Neural cell (in vitro differentiated cells): ENCODE data around the gene OBSL1.

ENCODE experiments used
- EP300 ChIP-seq: fragments of 450-650 bp; conservative IDR thresholded peaks from 2 replicates; pipeline ENCODE4 v1.6.1; 2014; ENCODE audit warnings: antibody characterized with exemption, mild to moderate bottlenecking, moderate library complexity; ENCODE audit not compliant: poor library complexity, severe bottlenecking
- EZH2 ChIP-seq: fragments of 200-600, 300-800 bp; shearing (Covaris generic), sonication (generic); IDR thresholded peaks from 2 replicates; pipeline ENCODE4 v1.6.1; 2014; ENCODE audit warnings: antibody characterized with exemption, low read length, borderline replicate concordance, mild to moderate bottlenecking; ENCODE audit not compliant: insufficient read depth, poor library complexity, severe bottlenecking
- MXI1 ChIP-seq: fragments of 450-650 bp; conservative IDR thresholded peaks from 2 replicates; pipeline ENCODE4 v1.6.1; 2014; ENCODE audit warnings: antibody characterized with exemption, mild to moderate bottlenecking; ENCODE audit not compliant: poor library complexity, severe bottlenecking
- POLR2AphosphoS5 ChIP-seq: IDR thresholded peaks from 2 replicates; pipeline ENCODE4 v1.6.1; 2012
- TF ChIP-seq, protein P1 (sequence below): fragments of 450-650 bp; IDR thresholded peaks from 2 replicates; pipeline ENCODE4 v1.5.1; 2014; ENCODE audit warnings: antibody characterized with exemption, mild to moderate bottlenecking, moderate library complexity; ENCODE audit not compliant: poor library complexity, severe bottlenecking
- TF ChIP-seq, protein P2 (sequence below): IDR thresholded peaks from 2 replicates; pipeline ENCODE4 v1.6.1; 2012; ENCODE audit warnings: borderline replicate concordance

DNA sequence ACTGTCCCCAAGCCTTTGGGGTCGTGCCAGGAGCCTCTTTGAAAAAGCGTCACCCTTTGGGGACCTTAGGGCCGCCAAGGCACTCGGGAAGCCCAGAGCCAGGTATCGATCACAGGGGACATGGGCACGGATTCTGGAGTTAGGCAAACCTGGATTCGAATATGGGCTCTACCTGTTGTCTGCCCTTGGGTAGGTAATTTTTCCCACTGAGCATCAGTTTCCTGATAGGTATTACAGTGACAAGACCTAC lies 18.2 kb downstream of the OBSL1 start:
- no peak for TF ChIP-seq POLR2AphosphoS5
- TF ChIP-seq, protein P1, sequence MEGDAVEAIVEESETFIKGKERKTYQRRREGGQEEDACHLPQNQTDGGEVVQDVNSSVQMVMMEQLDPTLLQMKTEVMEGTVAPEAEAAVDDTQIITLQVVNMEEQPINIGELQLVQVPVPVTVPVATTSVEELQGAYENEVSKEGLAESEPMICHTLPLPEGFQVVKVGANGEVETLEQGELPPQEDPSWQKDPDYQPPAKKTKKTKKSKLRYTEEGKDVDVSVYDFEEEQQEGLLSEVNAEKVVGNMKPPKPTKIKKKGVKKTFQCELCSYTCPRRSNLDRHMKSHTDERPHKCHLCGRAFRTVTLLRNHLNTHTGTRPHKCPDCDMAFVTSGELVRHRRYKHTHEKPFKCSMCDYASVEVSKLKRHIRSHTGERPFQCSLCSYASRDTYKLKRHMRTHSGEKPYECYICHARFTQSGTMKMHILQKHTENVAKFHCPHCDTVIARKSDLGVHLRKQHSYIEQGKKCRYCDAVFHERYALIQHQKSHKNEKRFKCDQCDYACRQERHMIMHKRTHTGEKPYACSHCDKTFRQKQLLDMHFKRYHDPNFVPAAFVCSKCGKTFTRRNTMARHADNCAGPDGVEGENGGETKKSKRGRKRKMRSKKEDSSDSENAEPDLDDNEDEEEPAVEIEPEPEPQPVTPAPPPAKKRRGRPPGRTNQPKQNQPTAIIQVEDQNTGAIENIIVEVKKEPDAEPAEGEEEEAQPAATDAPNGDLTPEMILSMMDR: no peak
- no peak for TF ChIP-seq EZH2
- no peak for TF ChIP-seq MXI1
- TF ChIP-seq EP300: no peak
- TF ChIP-seq, protein P2, sequence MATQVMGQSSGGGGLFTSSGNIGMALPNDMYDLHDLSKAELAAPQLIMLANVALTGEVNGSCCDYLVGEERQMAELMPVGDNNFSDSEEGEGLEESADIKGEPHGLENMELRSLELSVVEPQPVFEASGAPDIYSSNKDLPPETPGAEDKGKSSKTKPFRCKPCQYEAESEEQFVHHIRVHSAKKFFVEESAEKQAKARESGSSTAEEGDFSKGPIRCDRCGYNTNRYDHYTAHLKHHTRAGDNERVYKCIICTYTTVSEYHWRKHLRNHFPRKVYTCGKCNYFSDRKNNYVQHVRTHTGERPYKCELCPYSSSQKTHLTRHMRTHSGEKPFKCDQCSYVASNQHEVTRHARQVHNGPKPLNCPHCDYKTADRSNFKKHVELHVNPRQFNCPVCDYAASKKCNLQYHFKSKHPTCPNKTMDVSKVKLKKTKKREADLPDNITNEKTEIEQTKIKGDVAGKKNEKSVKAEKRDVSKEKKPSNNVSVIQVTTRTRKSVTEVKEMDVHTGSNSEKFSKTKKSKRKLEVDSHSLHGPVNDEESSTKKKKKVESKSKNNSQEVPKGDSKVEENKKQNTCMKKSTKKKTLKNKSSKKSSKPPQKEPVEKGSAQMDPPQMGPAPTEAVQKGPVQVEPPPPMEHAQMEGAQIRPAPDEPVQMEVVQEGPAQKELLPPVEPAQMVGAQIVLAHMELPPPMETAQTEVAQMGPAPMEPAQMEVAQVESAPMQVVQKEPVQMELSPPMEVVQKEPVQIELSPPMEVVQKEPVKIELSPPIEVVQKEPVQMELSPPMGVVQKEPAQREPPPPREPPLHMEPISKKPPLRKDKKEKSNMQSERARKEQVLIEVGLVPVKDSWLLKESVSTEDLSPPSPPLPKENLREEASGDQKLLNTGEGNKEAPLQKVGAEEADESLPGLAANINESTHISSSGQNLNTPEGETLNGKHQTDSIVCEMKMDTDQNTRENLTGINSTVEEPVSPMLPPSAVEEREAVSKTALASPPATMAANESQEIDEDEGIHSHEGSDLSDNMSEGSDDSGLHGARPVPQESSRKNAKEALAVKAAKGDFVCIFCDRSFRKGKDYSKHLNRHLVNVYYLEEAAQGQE: no peak
